ENCODE results near the gene TPCN1. TPM values are rescaled to one million over a fixed set of nuclear protein-coding genes. Genes with fewer than 3 reads are reported as not detected.

Gene TPCN1
- total RNA-seq, 1 donor from 2014 or later = 8.2 TPM

- no peak for DNase-seq (ENCODE audit: low read depth, low spot score)
These were observed 112.9 kb downstream of the TPCN1 start for GRCh38 chr12:113333877-113334785.

DNA sequence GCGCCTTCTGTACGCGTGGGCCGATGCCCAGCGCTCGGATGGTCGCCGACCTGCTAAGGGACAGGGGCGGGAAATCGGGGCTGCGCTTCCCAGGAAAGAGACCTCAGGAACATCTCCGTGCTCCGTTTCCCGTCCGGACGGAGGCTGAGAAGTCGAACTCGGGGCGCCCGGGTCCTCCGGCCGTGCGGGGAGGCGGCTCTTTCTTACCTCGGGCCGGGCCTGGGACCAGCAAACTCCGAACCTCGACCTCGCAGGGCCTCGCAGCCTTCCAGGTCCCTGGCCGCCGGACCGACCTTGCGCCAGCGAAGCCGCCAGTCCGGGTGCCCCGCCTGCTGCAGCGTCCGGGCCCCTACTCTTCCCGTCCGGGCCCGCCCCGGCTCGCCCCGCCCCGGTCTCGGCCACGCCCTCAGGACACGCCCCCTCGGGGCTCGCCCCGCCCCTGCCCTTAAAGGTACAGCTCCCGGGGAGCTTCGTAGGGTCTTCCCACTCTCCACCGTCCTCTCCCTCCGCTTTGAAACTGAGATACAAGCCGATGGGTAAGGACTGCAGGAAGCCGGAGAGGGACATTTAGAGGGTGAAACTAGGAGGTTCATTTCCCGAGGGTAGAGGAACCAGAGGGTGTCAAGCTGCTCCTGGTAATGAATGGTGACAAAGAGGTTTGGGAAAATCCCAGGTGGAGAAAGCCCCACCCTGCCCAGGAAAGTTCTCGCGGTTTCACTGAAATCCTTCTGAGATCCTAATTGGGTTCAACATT, 113.7 kb downstream of the TPCN1 start, which contains the start of gene SLC8B1:
SLC8B1 (minus strand) TSS at position 324 of the 754 bp plus-strand sequence. CDS start 2,231 bp downstream, outside the sequence.
- DNase-seq (ENCODE audit: low read depth, low spot score) = peak; percentile 26

DNA sequence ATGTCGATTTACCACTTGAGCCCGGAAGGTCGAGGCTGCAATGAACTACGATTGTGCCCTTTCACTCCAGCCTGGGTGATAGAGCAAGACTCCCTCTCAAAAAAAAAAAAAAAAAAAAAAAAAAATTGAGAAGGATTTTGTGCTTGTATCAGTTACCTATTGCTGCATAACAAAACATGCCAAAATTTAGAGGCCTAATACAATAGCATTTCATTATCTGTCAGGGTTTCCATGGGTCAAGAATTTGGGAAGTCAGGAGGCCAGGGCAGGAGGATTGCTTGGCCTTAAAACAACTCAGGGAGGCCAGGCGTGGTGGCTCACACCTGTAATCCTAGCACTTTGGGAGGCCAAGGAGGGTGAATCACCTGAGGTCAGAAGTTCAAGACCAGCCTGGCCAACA, 118.3 kb downstream of the TPCN1 start:
- no peak for DNase-seq (ENCODE audit: low read depth, low spot score)

DNA sequence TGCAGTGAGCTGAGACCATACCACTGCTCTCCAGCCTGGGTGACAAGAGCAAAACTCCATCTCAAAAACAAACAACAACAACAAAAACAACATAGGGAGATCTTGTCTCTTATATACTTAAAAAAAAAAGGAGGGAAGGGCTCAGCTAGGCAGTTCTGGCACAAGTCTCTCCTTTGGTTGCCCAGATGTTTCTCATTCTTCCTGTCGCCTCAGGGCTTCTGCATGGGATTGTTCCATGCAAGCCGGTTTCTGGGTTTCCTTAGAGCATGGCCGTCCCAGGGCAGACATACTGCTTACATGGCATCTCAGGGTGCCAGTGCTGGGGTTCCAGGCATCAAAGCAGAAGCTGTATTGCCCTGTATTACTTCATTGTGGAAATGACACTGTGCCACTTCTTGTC, 118.8 kb downstream of the TPCN1 start:
- no peak for DNase-seq (ENCODE audit: low read depth, low spot score)

DNA sequence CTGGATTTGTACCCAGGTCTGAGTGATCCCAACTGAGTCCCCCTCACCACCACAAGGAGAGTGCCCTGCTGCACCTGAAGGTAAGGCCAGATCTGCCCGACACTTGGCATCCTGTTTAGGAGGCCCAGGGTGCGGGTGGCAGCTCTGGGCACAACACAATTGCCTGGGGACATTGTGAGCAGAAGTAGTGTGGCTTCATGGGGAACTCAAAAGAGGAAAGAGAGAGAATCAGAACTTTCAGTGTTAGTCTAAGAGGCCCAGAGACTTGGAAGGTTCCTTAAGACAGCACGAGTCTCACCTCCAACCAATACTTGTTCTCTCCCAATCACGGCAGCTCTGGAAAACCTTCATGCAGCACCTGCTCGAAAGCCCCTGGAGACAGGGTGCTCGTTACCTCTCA, 120.3 kb downstream of the TPCN1 start:
- DNase-seq (ENCODE audit: low read depth, low spot score) = no peak

- no peak for DNase-seq (ENCODE audit: low read depth, low spot score)
These were observed 124.1 kb downstream of the TPCN1 start for GRCh38 chr12:113345318-113345717.

DNA sequence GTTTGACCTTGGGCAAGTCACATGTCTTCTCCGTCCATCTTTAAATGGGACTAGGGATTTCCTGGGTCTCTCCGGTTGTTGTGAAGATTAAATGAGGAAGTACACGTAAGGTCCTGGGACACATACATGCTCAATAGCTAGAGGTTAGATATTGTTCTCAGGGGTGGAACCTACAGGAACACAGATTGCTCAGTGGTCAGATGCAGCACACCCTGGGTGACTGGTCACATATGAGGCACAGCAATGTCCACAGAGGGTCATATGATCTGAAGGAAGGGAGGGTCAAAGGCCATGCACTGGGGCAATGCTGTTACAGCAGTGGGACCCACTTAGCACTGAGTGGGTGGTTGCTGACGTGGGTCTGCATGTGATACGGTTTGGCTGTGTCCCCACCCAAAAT, 125.1 kb downstream of the TPCN1 start:
- no peak for DNase-seq (ENCODE audit: low read depth, low spot score)

DNA sequence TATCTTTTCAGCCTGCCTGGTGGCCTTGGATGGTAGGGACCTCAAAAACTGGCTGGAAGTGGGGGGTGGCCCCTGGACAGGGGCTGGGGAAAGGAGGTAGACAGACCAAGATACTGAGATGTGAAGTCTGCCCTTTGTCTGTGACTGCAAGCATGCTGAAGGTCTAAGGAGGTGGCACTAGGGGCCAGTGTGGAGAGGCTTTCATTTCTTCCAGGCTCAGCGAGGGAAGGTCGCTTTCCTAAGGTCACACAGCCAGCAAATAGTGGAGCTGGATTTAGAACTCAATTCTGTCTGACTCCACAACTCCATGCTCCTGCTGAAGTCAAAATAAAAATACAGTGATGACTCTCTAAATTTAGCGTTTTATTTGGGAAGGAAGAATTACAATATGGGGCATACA, 125.8 kb downstream of the TPCN1 start:
- DNase-seq (ENCODE audit: low read depth, low spot score) = no peak

DNA sequence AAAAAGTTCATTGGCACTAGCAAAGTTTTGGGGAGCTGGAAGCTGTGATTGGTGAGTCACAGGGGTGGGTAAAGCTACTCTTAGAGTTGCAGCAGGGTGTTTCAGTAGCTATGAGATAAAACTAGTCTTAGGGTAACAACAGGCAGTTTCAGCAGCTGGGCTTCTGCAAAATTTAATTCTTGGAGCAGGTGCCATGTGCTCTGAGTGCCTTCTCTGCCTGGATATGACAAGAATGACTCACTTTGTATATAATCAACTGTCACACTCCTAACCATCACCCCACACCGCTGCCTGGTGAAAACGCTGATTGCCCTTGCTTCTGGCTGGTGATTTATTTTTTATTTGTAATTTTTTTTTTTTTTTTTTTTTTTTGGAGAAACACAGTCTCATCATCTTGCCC, 126.6 kb downstream of the TPCN1 start:
- no peak for DNase-seq (ENCODE audit: low read depth, low spot score)

Other genes with a start within 250 kb of the TPCN1 start
- gene OAS2, start 242.9 kb upstream of the TPCN1 start, total RNA-seq = 11.1 and 16.5 TPM in 2 replicates
- not detected in 2 replicates for gene DTX1, start 164.7 kb upstream of the TPCN1 start, total RNA-seq
- gene RASAL1, start 85.7 kb upstream of the TPCN1 start, total RNA-seq = not detected in 2 replicates
- not detected in 2 replicates for gene CFAP73, start 71.7 kb upstream of the TPCN1 start, total RNA-seq
- 47.5 and 49.1 TPM in 2 replicates for gene DDX54, start 36.0 kb upstream of the TPCN1 start, total RNA-seq
- gene RITA1, start 35.7 kb upstream of the TPCN1 start, total RNA-seq = 22.3 and 26.1 TPM in 2 replicates
- gene SLC8B1, start 113.6 kb downstream of the TPCN1 start, total RNA-seq = 10.4 and 27.0 TPM in 2 replicates
- gene PLBD2, start 137.1 kb downstream of the TPCN1 start, total RNA-seq = 18.0 and 26.7 TPM in 2 replicates
- not detected in 2 replicates for gene SDS, start 182.4 kb downstream of the TPCN1 start, total RNA-seq
- 6.8 and 10.3 TPM in 2 replicates for gene SDSL, start 200.9 kb downstream of the TPCN1 start, total RNA-seq